ENCODE data around the gene CAMK4. TPM values are rescaled to one million over a fixed set of nuclear protein-coding genes. Genes with fewer than 3 reads are reported as not detected.

Gene CAMK4
- total RNA-seq, 1 donor from 2014 or later = 34.5 TPM

- no peak overlapping the region for H3K27ac Mint-ChIP-seq (ENCODE audit: unreplicated experiment)
- no peak for TF ChIP-seq CTCF (IDR thresholded peaks at IDR 0.05; ENCODE audit: unreplicated experiment)
- H3K9me3 Mint-ChIP-seq (ENCODE audit: unreplicated experiment) = no peaks in the 10 kb centered on the region
- H3K36me3 Mint-ChIP-seq (ENCODE audit: low read depth, unreplicated experiment) = no peaks in the 10 kb centered on the region
- H3K4me3 Mint-ChIP-seq (ENCODE audit: unreplicated experiment) = no peak overlapping the region
- H3K27me3 Mint-ChIP-seq (ENCODE audit: unreplicated experiment) = no peaks in the 10 kb centered on the region
- no peak for DNase-seq (ENCODE audit: low spot score)
- peaks cover 13% of the 10 kb centered on the region for H3K4me1 Mint-ChIP-seq (ENCODE audit: unreplicated experiment)
Measured at GRCh38 chr5:111447099-111447498, 222.9 kb downstream of the CAMK4 start.

GRCh38 chr5:111447822-111448221, 223.6 kb downstream of the CAMK4 start:
- Mint-ChIP-seq H3K9me3 (ENCODE audit: unreplicated experiment) (no peaks in the 10 kb centered on the region), H3K36me3 (ENCODE audit: low read depth, unreplicated experiment) (no peaks in the 10 kb centered on the region), H3K4me1 (ENCODE audit: unreplicated experiment) (peaks cover 13% of the 10 kb centered on the region), H3K27me3 (ENCODE audit: unreplicated experiment) (no peaks in the 10 kb centered on the region), H3K27ac (ENCODE audit: unreplicated experiment) (no peak overlapping the region), H3K4me3 (ENCODE audit: unreplicated experiment) (no peak overlapping the region)
- no peak for TF ChIP-seq CTCF (IDR thresholded peaks at IDR 0.05; ENCODE audit: unreplicated experiment)
- no peak for DNase-seq (ENCODE audit: low spot score)

DNA sequence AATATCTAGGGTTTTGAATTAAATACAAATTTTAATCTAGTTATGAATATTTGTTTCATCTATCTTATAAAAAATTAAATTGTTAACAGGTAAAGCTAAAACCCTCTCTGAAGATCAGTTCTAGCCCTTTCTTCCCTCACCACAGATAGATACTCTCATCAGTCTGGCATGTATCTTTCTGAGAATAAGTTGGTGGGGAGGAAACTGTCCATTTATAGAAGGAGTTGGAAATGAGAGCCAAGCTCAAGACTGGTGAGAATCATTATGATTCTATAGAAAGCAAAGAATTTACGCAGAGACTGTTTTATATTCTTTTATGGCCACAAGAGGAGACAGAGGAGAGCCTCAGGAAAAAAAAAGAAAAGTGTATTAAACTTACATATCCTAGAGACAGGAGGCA, 229.1 kb downstream of the CAMK4 start:
- H3K4me1 Mint-ChIP-seq (ENCODE audit: unreplicated experiment) = peaks cover 2% of the 10 kb centered on the region
- no peak overlapping the region for H3K27ac Mint-ChIP-seq (ENCODE audit: unreplicated experiment)
- DNase-seq (ENCODE audit: low spot score) = no peak

GRCh38 chr5:111453747-111454146, 229.6 kb downstream of the CAMK4 start:
- Mint-ChIP-seq H3K9me3 (ENCODE audit: unreplicated experiment) (no peaks in the 10 kb centered on the region), H3K27ac (ENCODE audit: unreplicated experiment) (no peak overlapping the region), H3K4me3 (ENCODE audit: unreplicated experiment) (no peak overlapping the region), H3K27me3 (ENCODE audit: unreplicated experiment) (no peaks in the 10 kb centered on the region), H3K36me3 (ENCODE audit: low read depth, unreplicated experiment) (no peaks in the 10 kb centered on the region), H3K4me1 (ENCODE audit: unreplicated experiment) (peaks cover 2% of the 10 kb centered on the region)
- no peak for TF ChIP-seq CTCF (IDR thresholded peaks at IDR 0.05; ENCODE audit: unreplicated experiment)
- DNase-seq (ENCODE audit: low spot score) = no peak

More for the DNA sequence above, 229.1 kb downstream of the CAMK4 start:
- Mint-ChIP-seq H3K36me3 (ENCODE audit: low read depth, unreplicated experiment) (no peaks in the 10 kb centered on the region), H3K4me3 (ENCODE audit: unreplicated experiment) (no peak overlapping the region), H3K27me3 (ENCODE audit: unreplicated experiment) (no peaks in the 10 kb centered on the region), H3K9me3 (ENCODE audit: unreplicated experiment) (no peaks in the 10 kb centered on the region)
- no peak for TF ChIP-seq CTCF (IDR thresholded peaks at IDR 0.05; ENCODE audit: unreplicated experiment)

- no peak overlapping the region for H3K4me3 Mint-ChIP-seq (ENCODE audit: unreplicated experiment)
- no peak for TF ChIP-seq CTCF (IDR thresholded peaks at IDR 0.05; ENCODE audit: unreplicated experiment)
- H3K36me3 Mint-ChIP-seq (ENCODE audit: low read depth, unreplicated experiment) = no peaks in the 10 kb centered on the region
- no peak overlapping the region for H3K27ac Mint-ChIP-seq (ENCODE audit: unreplicated experiment)
- H3K4me1 Mint-ChIP-seq (ENCODE audit: unreplicated experiment) = peaks cover 2% of the 10 kb centered on the region
- no peaks in the 10 kb centered on the region for H3K27me3 Mint-ChIP-seq (ENCODE audit: unreplicated experiment)
- no peak for DNase-seq (ENCODE audit: low spot score)
- H3K9me3 Mint-ChIP-seq (ENCODE audit: unreplicated experiment) = no peaks in the 10 kb centered on the region
Measured at GRCh38 chr5:111454198-111454622, 230.0 kb downstream of the CAMK4 start.
